ENCODE measurements around the gene FAM90A26. TPM values are rescaled to one million over a fixed set of nuclear protein-coding genes. Genes with fewer than 3 reads are reported as not detected.
A peak's percentile ranks its signal among the peaks of the same experiment; 100 is the strongest.
"Not testable (repeated sequence)": the region's sequence is repeated elsewhere in the genome, so short reads cannot be mapped to it uniquely, and the experiment has no call there.

Gene FAM90A26
- total and polyA plus RNA-seq, 5 donors = not detected

DNA sequence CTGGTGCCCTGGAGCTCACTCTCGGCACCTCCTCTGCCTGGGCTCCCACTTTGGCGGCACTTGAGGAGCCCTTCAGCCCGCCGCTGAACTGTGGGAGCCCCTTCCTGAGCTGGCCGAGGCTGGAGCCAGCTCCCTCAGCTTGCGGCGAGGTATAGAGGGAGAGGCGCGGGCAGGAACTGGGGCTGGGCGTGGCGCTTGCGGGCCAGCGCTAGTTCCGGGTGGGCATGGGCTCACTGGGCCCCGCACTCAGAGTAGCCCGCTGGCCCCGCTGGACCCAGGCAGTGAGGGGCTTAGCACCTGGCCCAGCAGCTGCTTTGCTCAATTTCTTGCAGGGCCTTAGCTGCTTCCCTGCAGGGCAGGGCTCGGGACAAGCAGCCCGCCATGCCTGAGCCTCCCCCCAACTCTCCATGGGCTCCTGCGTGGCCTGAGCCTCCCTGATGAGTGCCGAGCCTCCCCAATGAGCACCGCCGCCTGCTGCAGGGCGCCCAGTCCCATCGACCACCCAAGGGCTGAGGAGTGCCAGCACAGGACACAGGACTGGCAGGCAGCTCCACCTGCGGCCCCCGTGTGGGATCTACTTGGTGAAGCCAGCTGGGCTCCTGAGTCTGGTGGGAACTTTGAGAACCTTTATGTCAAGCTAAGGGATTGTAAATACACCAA lies 26.7 kb upstream of the FAM90A26 start:
- intact Hi-C loops (cut with DNase I) = no loop called here
- Histone ChIP-seq H3K9me3 (ENCODE audit: control insufficient read depth, low read length) (no peaks in the 10 kb centered on the region), H3K27me3 (ENCODE audit: control insufficient read depth, insufficient read depth) (no peaks in the 10 kb centered on the region), H3K4me3 (ENCODE audit: low read length) (no peak overlapping the region), H3K4me1 (ENCODE audit: control insufficient read depth, insufficient read depth, low read length) (no peaks in the 10 kb centered on the region), H3K27ac (ENCODE audit: low read length) (no peak overlapping the region)
- no peak for DNase-seq
- 96% methylated on average over 27 of the region's 27 CpGs for WGBS
- no peak for ATAC-seq

DNA sequence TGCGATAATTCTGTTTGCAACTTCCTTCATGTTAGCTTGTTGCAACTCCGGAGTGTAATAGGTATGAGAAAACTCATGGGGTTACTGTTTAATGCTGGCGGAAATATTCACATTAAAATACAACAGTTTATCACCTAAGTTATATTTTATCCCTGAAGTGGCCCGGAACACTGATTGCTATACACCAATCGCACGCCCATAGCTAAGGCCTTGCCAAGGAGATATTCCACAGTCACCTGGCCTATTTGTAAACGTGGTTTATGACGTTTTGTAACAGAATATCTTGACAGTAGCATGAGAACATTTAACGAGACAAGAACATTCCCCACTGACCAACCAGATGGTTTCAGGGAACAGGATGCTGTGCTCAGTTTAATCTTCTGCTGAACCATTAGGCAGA lies 23.2 kb upstream of the FAM90A26 start:
- Histone ChIP-seq H3K4me3 (ENCODE audit: low read length) (no peak overlapping the region), H3K4me1 (ENCODE audit: control insufficient read depth, insufficient read depth, low read length) (no peaks in the 10 kb centered on the region), H3K27me3 (ENCODE audit: control insufficient read depth, insufficient read depth) (no peaks in the 10 kb centered on the region), H3K27ac (ENCODE audit: low read length) (no peak overlapping the region), H3K9me3 (ENCODE audit: control insufficient read depth, low read length) (no peaks in the 10 kb centered on the region)
- no peak for ATAC-seq
- no peak for DNase-seq
- WGBS = 92% methylated on average over 9 of the region's 9 CpGs
- intact Hi-C loops (cut with DNase I) = no loop called here

DNA sequence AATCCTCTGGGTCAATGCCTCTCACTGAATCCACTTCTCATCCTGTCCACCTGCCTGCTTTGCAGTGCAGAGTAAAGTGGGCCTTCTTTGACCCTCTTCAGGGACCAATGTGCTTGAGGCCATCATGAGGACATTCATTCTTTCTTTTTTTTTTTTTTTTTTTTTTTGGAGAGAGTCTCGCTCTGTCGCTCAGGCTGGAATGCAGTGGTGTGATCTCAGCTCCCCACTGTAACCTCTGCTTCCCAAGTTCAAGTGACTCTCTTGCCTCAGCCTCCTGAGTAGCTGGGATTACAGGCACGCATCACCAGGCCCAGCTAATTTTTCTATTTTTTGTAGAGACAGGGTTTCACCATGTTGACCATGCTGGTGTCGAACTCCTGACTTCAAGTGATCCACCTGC lies 22.8 kb upstream of the FAM90A26 start:
- H3K27me3 ChIP-seq (ENCODE audit: control insufficient read depth, insufficient read depth); H3K4me3 ChIP-seq (ENCODE audit: low read length); DNase-seq; ATAC-seq; H3K27ac ChIP-seq (ENCODE audit: low read length); H3K9me3 ChIP-seq (ENCODE audit: control insufficient read depth, low read length); H3K4me1 ChIP-seq (ENCODE audit: control insufficient read depth, insufficient read depth, low read length); intact Hi-C loops (cut with DNase I): not testable (repeated sequence)
- 95% methylated on average over 4 of the region's 4 CpGs for WGBS

DNA sequence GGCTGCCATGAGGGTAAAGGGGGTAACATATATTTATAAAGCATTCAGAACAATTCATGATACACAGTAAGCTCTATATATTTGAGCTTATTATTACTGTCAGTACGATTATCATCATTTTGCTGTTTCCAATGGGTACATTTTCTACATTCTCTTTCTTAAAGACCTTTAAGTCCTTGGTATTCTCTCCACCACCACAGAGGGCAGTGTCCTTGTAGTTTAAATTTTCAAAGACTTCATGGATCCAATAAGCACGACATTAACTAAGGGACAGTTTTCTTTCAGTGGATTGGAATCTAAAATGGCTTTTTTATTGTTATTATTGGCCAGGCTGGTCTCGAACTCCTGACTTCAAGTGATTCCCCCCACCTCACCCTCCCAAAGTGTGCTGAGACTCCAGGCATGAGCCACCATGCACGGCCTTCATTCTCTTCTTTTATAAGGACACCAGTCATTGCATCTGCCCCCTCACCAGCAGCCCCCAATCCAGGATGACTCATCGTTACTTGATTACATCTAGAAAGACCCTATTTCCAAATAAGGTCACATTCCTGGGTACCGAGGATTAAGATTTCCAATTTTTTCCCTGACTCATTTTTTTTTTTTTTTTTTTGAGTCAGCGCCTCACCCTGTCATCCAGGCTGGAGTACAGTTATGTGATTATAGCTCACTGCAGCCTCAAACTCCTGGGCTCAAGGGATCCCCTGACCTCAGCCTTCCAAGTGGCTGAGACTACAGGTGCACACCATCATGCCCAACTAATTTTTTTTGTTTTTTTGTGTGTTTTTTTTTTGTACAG lies 21.4 kb upstream of the FAM90A26 start:
- intact Hi-C loops (cut with DNase I); H3K27me3 ChIP-seq (ENCODE audit: control insufficient read depth, insufficient read depth); DNase-seq; H3K27ac ChIP-seq (ENCODE audit: low read length); ATAC-seq; H3K9me3 ChIP-seq (ENCODE audit: control insufficient read depth, low read length); H3K4me3 ChIP-seq (ENCODE audit: low read length); H3K4me1 ChIP-seq (ENCODE audit: control insufficient read depth, insufficient read depth, low read length): not testable (repeated sequence)
- WGBS = 83% methylated on average over 7 of the region's 7 CpGs

DNA sequence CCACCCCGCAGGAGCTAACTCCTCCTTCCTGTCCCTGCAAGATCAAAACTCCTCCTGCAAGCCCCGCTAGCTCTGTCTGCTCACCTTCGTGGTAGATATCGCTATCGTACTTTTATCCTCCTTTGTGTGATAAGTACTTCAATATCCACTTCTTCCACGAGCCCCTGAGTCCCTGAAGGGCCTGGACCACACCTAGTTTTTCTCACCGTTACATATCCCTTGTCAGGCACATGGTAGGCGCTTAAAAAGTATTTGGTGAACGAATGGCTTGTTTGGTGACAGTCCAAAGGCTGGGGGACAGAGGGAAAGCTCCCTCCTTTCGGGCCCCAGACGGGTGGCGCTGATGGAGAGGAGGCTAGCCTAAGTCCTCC lies 18.4 kb upstream of the FAM90A26 start:
- WGBS = 5% methylated on average over 12 of the region's 12 CpGs
- DNase-seq; H3K9me3 ChIP-seq (ENCODE audit: control insufficient read depth, low read length); intact Hi-C loops (cut with DNase I); ATAC-seq; H3K4me1 ChIP-seq (ENCODE audit: control insufficient read depth, insufficient read depth, low read length); H3K27me3 ChIP-seq (ENCODE audit: control insufficient read depth, insufficient read depth): not testable (repeated sequence)
- Histone ChIP-seq H3K27ac (ENCODE audit: low read length) (peak overlapping the region; percentile 83), H3K4me3 (ENCODE audit: low read length) (peak overlapping the region; percentile 61)

DNA sequence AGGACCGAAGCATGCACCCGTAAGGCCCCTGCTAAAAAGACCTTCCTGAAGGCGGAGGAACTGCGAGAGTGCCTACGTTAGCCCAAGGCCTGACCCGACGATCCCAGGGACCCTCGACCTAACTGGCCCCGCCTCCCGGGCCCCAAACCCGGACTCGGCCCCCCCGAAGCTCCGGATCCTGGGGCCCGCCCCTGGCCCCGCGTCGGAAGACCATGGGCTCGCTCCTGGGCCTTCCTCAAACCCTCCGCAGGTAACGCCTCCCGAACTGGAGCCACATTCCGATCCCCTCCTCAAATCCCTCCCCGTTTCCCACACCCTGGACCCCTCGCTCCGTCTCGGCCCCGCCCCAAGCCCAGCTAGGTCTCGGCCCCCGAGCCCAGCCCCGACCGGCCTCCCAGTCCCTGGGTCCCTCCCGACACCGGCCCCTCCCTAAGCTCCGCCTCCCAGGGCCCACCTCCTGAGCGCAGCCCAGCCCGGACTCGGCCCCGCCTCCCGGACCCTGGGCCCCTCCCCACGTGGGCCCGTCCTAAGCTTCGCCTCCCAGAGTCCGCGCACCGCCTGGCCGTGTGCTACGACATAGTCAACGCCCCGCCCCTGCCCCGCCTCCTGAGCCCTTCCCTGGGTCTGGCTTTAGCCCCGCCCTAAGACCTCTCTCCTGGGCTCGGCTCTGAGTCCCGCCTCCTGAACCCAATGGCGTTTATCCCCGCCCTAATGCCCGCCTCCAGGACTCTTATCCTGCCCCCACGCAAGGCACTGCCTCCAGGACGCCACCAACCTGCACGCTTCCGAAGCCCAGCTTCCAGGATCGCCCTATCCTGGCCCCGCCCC lies 17.8 kb upstream of the FAM90A26 start:
- under 1% methylated on average over 63 of the region's 63 CpGs for WGBS

DNA sequence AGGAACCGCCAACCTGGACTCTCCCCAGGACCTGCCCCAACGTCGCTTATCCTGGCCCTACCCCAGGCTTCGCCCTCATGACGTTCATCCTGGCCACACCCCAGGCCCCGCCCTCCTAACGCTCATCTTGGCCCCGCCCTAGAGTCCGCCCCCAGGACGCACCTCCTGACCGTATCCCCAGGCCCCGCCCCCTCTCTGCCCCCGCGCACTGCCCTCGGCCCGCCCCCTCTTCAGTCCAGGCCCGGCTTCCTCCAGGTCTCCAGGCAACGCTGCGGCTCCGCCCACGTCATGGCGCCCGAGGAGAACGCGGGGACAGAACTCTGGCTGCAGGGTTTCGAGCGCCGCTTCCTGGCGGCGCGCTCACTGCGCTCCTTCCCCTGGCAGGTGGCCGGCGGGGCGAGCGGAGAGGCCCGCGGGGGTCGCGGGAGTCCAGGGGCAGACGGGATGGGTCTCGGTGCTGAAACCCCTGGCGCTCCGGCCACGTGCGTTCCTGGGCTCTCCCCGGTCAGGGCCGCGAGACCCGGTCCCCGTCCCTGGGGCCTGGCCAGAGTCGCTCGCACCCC lies 17.1 kb upstream of the FAM90A26 start:
- DNase-seq (peak; percentile 98 to 99 (median 99)), ATAC-seq (peak; percentile 100)
- H3K4me1 ChIP-seq (ENCODE audit: control insufficient read depth, insufficient read depth, low read length); H3K9me3 ChIP-seq (ENCODE audit: control insufficient read depth, low read length); H3K27me3 ChIP-seq (ENCODE audit: control insufficient read depth, insufficient read depth); intact Hi-C loops (cut with DNase I): not testable (repeated sequence)
- WGBS = under 1% methylated on average over 53 of the region's 53 CpGs
- Histone ChIP-seq H3K4me3 (ENCODE audit: low read length) (peak overlapping the region; percentile 66), H3K27ac (ENCODE audit: low read length) (peak overlapping the region; percentile 79)

More for the DNA sequence above, 17.8 kb upstream of the FAM90A26 start:
- H3K4me3 ChIP-seq (ENCODE audit: low read length) = peak overlapping the region; percentile 61
- DNase-seq = peak; percentile 99 to 100 (median 100)
- peak; percentile 98 for ATAC-seq
- peak overlapping the region; percentile 83 for H3K27ac ChIP-seq (ENCODE audit: low read length)
- H3K9me3 ChIP-seq (ENCODE audit: control insufficient read depth, low read length); intact Hi-C loops (cut with DNase I); H3K4me1 ChIP-seq (ENCODE audit: control insufficient read depth, insufficient read depth, low read length); H3K27me3 ChIP-seq (ENCODE audit: control insufficient read depth, insufficient read depth): not testable (repeated sequence)

DNA sequence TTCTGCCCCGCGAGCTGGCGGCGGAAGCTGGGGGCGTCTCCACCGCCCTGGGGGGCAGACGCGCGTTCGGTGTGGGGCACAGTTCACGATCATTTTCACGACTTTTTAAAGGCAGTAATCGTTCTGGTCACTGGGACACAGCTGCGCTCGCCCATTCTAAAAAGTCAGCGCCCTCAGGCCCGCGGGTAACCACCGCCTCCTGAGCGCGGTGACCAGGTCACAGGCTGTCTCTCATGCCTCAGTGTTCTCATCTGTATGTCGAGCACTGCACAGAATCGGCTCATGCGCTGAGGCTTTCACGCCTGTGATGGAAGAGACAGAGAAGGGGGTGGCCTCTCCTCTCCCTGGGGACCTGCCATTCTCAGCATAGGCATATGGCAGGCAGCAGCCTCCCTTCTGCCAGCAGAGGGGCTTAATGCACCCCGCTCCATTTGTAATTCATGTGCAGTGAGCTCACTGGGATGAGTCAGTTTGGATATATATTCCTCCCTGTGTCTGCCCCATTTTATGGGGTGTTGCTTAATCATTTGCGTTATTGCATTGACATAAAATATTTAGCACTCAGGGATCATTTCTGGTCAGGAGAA lies 16.5 kb upstream of the FAM90A26 start:
- intact Hi-C loops (cut with DNase I); H3K9me3 ChIP-seq (ENCODE audit: control insufficient read depth, low read length); H3K27me3 ChIP-seq (ENCODE audit: control insufficient read depth, insufficient read depth); ATAC-seq; DNase-seq; H3K4me1 ChIP-seq (ENCODE audit: control insufficient read depth, insufficient read depth, low read length): not testable (repeated sequence)
- WGBS = 4% methylated on average over 27 of the region's 27 CpGs
- Histone ChIP-seq H3K4me3 (ENCODE audit: low read length) (peak overlapping the region; percentile 66), H3K27ac (ENCODE audit: low read length) (peak overlapping the region; percentile 66)

DNA sequence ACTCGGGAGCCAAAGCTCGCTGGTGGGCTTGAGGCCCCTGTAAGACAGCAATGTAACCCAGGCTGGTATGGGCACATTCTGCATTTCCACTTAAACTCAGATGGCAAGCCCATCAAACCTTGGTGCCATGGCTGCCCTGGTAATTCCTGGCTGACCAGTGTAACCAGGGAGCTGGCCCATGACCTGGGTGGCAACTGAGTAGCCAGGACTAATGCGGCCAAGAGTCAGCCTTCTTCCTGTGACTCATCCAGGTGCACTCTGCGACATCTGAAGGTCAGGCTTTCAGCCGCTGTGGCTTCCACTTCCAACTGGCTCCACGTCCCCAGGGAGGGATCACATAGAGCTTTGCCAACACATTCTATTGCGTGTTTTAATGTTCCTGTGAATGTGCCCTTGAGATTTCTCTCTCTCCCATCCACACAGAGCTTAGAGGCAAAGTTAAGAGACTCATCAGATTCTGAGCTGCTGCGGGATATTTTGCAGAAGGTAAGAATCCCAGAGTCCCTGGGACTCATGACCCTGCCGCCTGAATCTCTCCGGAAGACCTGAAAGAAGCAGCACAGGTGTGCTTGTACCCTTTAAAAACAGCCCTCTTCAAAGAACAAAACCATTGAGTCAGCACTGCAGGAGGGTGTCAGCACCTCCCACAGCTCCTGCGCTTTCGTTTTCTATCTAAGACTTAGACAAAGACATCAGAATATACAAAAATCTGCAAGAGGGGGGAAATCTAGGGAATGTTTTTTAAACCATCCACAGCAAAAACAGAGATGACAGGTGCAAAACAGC lies 14.9 kb upstream of the FAM90A26 start:
- H3K27me3 ChIP-seq (ENCODE audit: control insufficient read depth, insufficient read depth); H3K4me3 ChIP-seq (ENCODE audit: low read length); H3K27ac ChIP-seq (ENCODE audit: low read length); H3K4me1 ChIP-seq (ENCODE audit: control insufficient read depth, insufficient read depth, low read length); H3K9me3 ChIP-seq (ENCODE audit: control insufficient read depth, low read length); ATAC-seq; DNase-seq; intact Hi-C loops (cut with DNase I): not testable (repeated sequence)
- 69% methylated on average over 12 of the region's 12 CpGs for WGBS

DNA sequence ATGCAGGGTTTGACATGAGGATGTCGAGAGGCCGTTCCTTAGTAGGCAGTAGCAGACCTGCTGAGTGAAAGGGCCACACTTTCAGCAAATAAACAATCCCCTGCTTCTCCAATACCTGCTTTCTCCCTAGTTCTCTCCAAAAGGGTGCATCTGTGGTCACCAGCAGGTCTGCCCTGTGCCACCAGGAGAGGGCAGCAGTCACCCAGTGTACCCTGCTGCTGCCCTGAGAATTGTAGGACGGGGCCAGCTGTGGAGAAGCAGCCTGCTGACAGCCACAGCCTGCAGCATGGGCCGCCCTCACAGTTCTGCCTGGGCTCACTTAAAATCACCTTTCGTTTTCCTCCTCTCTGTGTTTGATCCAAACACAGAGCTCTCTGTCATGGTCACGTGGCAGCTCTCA lies 11.8 kb upstream of the FAM90A26 start:
- H3K27ac ChIP-seq (ENCODE audit: low read length); H3K4me1 ChIP-seq (ENCODE audit: control insufficient read depth, insufficient read depth, low read length); ATAC-seq; H3K9me3 ChIP-seq (ENCODE audit: control insufficient read depth, low read length); DNase-seq; H3K27me3 ChIP-seq (ENCODE audit: control insufficient read depth, insufficient read depth); intact Hi-C loops (cut with DNase I); H3K4me3 ChIP-seq (ENCODE audit: low read length): not testable (repeated sequence)
- 37% methylated on average over 6 of the region's 6 CpGs for WGBS

Measured in right cardiac atrium (tissue), 5 donors.